Mucosa of descending colon (tissue), 3 donors: ENCODE measurements around the gene PRKAR2B. TPM values are rescaled to one million over a fixed set of nuclear protein-coding genes. Genes with fewer than 3 reads are reported as not detected.
A peak's percentile ranks its signal among the peaks of the same experiment; 100 is the strongest.

Source experiments
- ATAC-seq: fragments of 200-7000 bp; cut with Tn5 transposase; one replicate; pipeline ENCODE4 v1.9.1; 2020; ENCODE audit warnings: mild to moderate bottlenecking, moderate library complexity
- DNase-seq, 3 donors: peaks; one replicate each; pipeline ENCODE4 v3.0.0-alpha.2; 2020
- H3K36me3 ChIP-seq: fragments of 200-600 bp; one replicate; pipeline ENCODE4 v1.8.0; 2021; ENCODE audit warnings: low read depth, mild to moderate bottlenecking
- H3K4me1 ChIP-seq: fragments of 200-600 bp; one replicate; pipeline ENCODE4 v1.8.0; 2021; ENCODE audit warnings: low read depth, mild to moderate bottlenecking
- H3K4me3 ChIP-seq: fragments of 200-600 bp; one replicate; pipeline ENCODE4 v1.8.0; 2021; ENCODE audit warnings: mild to moderate bottlenecking
- H3K9me3 ChIP-seq: fragments of 200-600 bp; one replicate; pipeline ENCODE4 v1.8.0; 2021; ENCODE audit warnings: mild to moderate bottlenecking
- CTCF ChIP-seq: fragments of 200-600 bp; IDR thresholded peaks from one replicate; pipeline ENCODE4 v1.8.0; 2022; ENCODE audit warnings: antibody characterized with exemption, mild to moderate bottlenecking
- intact Hi-C, 2 donors: fragments of 100-400 bp; cut with DNase I in 1 of 2; cut with micrococcal nuclease in 1 of 2; formaldehyde crosslinking; loops; one replicate each; pipeline versions ENCODE4 v1.11.0 to v1.11.1; 2022; cut with DNase I, micrococcal nuclease
- total RNA-seq, 3 donors: library from RNA; stranded (reverse); fragmentation: NEBNext Ultra II Directional in 2 of 3; extraction: Animal tissue kit (Norgen Biotek cat#: 25700) in 2 of 3; gene quantifications; one replicate each; pipeline versions ENCODE4 v1.2.1 to v1.2.4, GENCODE V29; 2021 to 2023
- donor health status: DM: no; HTN: no; CAD: no; lungs with moderate emphysema.
- donor health status: DM: no; HTN: no; CAD: no.
- donor health status: DM: no; HTN: yes; CAD: no.

Gene PRKAR2B
- total RNA-seq, 3 donors from 2014 or later: 4.6 to 20.8 (median 6.4) TPM

- Histone ChIP-seq H3K4me1 (no peaks in the 10 kb centered on the region), H3K9me3 (no peaks in the 10 kb centered on the region), H3K4me3 (no peak overlapping the region), H3K36me3 (peaks cover 9% of the 10 kb centered on the region)
- intact Hi-C loops: no loop called here
- DNase-seq: no peak
- no peak for ATAC-seq
- TF ChIP-seq CTCF: no peak
Observed at GRCh38 chr7:107194052-107194451, 149.5 kb downstream of the PRKAR2B start.

GRCh38 chr7:107196834-107197610 lies 152.5 kb downstream of the PRKAR2B start:
- no peaks in the 10 kb centered on the region for H3K9me3 ChIP-seq
- DNase-seq (no peak), ATAC-seq (no peak)
- peaks cover 9% of the 10 kb centered on the region for H3K36me3 ChIP-seq
- no peak for TF ChIP-seq CTCF
- no peaks in the 10 kb centered on the region for H3K4me1 ChIP-seq
- H3K4me3 ChIP-seq: no peak overlapping the region
- intact Hi-C loops: no loop called here

- no peak for TF ChIP-seq CTCF
- ATAC-seq: peak; percentile 89
- H3K9me3 ChIP-seq: no peaks in the 10 kb centered on the region
- no peaks in the 10 kb centered on the region for H3K4me1 ChIP-seq
- intact Hi-C loops: no loop called here
- DNase-seq: peak in 2 of 3 donors; percentile 55 to 60
- H3K4me3 ChIP-seq: no peak overlapping the region
- H3K36me3 ChIP-seq: no peaks in the 10 kb centered on the region
Observed at GRCh38 chr7:107201795-107202450, 157.4 kb downstream of the PRKAR2B start.

GRCh38 chr7:107203607-107204006 lies 159.1 kb downstream of the PRKAR2B start:
- H3K4me1 ChIP-seq: no peaks in the 10 kb centered on the region
- DNase-seq: no peak
- TF ChIP-seq CTCF: no peak
- ATAC-seq: no peak
- intact Hi-C loops: no loop called here
- no peaks in the 10 kb centered on the region for H3K36me3 ChIP-seq
- H3K4me3 ChIP-seq: no peak overlapping the region
- H3K9me3 ChIP-seq: no peaks in the 10 kb centered on the region

GRCh38 chr7:107206136-107206535 lies 161.6 kb downstream of the PRKAR2B start:
- no peak for ATAC-seq
- intact Hi-C loops: no loop called here
- H3K36me3 ChIP-seq: no peaks in the 10 kb centered on the region
- no peak overlapping the region for H3K4me3 ChIP-seq
- DNase-seq: no peak
- no peak for TF ChIP-seq CTCF
- no peaks in the 10 kb centered on the region for H3K9me3 ChIP-seq
- no peaks in the 10 kb centered on the region for H3K4me1 ChIP-seq
